HL-60/S4 (cell line): ENCODE measurements around the gene FRMD4A.
"Not testable (repeated sequence)": the region's sequence is repeated elsewhere in the genome, so short reads cannot be mapped to it uniquely, and the experiment has no call there.

Experiments
- in situ Hi-C: fragments of 300-500 bp; cut with MboI; formaldehyde crosslinking; loops from 2 replicates; pipeline ENCODE4 v1.14.3; 2022; ENCODE audit warnings: low sequenced_read_pairs

FRMD4A gene

DNA sequence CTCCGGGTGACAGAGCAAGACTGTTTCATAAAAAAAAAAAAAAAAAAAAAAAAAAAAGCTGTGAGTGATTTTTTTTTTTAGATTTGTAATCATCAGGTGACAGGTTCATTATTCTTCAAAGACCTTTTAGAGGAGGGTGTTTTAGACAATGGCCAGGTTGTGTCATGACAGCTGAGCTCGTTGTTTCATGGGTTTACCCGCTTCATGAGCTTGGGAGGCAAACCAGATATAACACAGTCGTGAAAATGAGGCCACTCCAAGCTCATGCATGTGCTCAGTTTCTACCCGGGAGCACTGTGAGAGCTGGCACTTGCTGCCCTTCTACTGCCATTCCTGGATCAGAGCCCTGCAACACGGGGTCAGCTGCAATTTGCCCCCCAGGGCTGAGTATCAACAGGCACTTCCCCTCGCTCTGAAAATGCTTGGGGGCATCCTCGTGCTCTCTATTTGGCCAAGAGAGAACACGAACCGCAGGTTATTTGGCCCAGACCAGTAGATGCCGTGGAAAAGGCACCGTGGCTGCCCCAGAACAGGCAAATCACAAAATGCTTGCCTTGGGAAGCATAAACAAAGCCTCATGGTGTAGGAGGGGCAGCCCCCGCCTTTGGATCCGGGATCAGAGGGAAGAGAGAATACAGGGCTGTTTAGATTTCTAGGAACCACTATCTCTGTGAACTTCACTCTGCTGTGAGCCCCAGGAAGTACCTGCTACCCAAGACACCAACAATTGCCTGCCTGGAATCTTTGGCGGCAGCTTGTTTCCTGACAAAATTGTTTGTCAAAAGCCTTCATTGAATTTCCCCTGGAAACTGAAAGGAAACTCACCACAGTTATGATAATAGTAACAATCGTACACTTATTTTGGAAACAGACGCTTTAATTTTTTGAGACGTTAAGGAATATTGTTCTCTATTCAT is 371.0 kb downstream of the FRMD4A start:
- in situ Hi-C loops: no loop called here

DNA sequence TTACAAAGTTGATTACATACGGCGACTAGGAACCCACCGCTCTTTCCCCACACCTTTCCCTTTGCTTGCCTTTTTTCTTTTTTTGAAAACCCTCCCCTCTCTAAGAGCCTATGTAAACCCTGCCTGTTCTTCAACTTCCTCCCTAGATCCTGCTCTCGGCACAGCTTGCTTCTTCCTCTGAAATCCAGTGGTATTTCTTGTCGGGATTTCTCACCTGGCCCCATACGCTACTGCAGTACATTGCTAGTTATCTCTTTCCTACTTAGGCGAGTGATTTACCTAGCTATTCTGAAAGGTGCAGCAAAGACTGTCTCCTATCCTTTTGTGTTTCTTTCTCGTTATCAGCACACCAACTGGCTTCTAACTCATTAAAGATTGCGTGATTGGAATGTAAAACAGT is 372.9 kb downstream of the FRMD4A start:
- in situ Hi-C loops: no loop called here

GRCh38 chr10:13956826-13957225 is 373.9 kb downstream of the FRMD4A start:
- in situ Hi-C loops: no loop called here

- in situ Hi-C loops: no loop called here
These were observed 375.2 kb downstream of the FRMD4A start for GRCh38 chr10:13955409-13956068.

- in situ Hi-C loops: not testable (repeated sequence)
These were observed 376.5 kb downstream of the FRMD4A start for GRCh38 chr10:13954195-13954594.

GRCh38 chr10:13953371-13953770 is 377.4 kb downstream of the FRMD4A start:
- in situ Hi-C loops: no loop called here

- in situ Hi-C loops: no loop called here
These were observed 380.2 kb downstream of the FRMD4A start for GRCh38 chr10:13950543-13950939.

GRCh38 chr10:13949844-13950542 is 380.7 kb downstream of the FRMD4A start:
- in situ Hi-C loops: no loop called here

DNA sequence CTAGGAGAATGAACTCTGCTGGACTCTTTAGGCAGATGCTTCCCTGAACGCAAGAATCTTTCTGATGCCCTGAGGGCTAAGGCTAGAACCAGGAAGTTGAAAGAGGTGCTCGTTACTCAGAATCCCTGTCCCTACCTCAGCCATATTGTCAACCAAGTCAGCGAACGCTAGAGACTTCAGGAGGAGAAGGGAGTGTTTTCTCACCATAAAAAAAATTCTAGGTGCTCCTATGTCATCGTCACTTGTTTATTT is 384.6 kb downstream of the FRMD4A start:
- in situ Hi-C loops: no loop called here

GRCh38 chr10:13945390-13946208 is 385.1 kb downstream of the FRMD4A start:
- in situ Hi-C loops: no loop called here

GRCh38 chr10:13944823-13945222 is 385.9 kb downstream of the FRMD4A start:
- in situ Hi-C loops: no loop called here

DNA sequence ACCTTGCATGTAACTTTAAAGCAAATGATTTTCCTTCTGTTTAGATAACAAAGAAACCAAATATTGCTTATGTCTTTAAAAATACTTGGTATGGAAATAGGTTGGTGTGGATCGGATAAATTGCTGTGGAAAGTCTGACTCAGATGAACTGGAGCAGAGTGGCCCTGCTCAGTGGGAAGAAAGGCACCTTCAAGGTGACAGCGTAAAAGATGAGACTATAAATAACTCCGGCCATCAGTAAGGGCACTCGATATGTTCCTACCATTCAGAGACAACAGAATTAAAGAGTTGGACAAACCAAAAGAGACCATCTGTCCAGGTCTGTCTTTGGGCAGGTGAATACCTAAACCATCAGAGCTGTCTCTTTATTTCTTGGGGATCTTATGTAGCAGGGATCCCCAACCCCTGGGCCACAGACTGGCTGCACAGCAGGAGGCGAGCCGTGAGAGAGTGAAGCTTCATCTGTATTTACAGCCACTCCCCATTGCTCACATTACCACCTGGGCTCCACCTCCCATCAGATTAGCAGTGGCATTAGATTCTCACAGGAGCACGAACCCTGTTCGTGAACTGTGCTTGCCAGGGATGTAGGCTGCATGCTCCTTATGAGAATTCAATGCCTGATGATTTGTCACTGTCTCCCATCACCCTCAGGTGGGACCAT is 386.9 kb downstream of the FRMD4A start:
- in situ Hi-C loops: no loop called here

- in situ Hi-C loops: no loop called here
These were observed 388.7 kb downstream of the FRMD4A start for GRCh38 chr10:13942035-13942434.

DNA sequence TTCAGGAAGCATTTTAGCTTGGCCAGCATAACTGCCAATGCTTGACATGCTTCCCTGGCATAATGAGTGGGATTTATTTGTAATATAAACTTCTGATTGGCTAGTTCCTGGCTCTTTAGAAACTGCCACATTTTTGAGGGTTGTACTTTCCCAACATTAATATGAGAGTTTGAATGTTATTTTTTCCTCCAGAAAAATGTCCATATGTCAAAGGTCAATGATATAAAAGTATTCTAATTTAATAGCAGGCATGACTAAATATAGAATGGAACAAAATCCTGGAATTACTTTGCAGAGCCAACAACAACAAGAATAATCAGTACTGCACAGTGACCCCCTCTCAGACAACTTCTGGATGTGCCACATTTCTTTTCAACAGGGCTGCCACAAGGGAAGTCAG is 391.3 kb downstream of the FRMD4A start:
- in situ Hi-C loops: no loop called here

- in situ Hi-C loops: no loop called here
These were observed 391.8 kb downstream of the FRMD4A start for GRCh38 chr10:13938950-13939349.

GRCh38 chr10:13936826-13937225 is 393.9 kb downstream of the FRMD4A start:
- in situ Hi-C loops: no loop called here

DNA sequence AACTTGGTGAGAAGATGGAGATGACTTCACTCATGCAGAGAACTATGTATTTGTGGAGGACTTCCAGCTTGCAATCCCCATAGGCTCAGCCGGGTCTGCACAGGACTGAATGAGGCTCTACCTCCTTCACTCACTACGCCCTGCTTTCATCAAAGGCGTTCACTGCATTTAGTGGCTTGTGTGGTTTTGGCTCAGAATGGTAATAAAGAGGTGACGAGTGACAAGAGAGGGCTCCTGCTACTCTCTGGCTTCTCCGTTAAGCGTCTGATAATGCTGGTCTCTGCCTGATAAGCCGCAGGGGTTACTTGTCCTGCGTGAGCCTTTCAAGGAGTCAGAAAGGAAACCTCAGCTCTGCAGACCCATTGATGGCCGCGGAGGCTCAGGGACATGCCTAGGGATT is 400.6 kb downstream of the FRMD4A start:
- in situ Hi-C loops: no loop called here

DNA sequence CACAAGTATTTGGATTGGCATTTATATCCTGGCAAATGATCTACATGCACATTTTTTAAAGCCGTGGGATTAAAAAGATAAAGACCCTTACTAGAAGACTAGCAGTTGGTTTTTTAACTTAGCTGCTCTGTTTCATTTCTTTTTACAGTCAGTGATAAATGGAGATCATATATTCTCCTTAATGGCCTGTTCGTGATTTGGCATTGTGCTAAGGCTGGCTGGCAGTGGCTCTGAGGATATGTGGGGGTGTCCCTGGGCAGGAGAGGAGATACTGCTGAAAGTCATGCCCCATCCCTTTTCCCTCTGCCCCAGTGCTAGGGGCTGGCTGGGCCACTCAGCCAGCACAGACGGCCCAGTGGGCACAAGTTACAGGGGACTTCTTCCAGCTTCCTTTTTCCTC is 402.3 kb downstream of the FRMD4A start:
- in situ Hi-C loops: no loop called here

- in situ Hi-C loops: no loop called here
These were observed 404.5 kb downstream of the FRMD4A start for GRCh38 chr10:13925971-13926780.
